GM19025 (cell line): ENCODE measurements around the gene EXOC1.

Experiments used
- ATAC-seq: cut with Tn5 transposase; IDR thresholded peaks from one replicate; pipeline ENCODE4 v1.9.1; 2021; ENCODE audit warnings: mild to moderate bottlenecking, low read depth, moderate library complexity; ENCODE audit not compliant: unreplicated experiment

EXOC1 gene

GRCh38 chr4:55851885-55852284 lies 1.6 kb upstream of the EXOC1 start:
- no peak for ATAC-seq

DNA sequence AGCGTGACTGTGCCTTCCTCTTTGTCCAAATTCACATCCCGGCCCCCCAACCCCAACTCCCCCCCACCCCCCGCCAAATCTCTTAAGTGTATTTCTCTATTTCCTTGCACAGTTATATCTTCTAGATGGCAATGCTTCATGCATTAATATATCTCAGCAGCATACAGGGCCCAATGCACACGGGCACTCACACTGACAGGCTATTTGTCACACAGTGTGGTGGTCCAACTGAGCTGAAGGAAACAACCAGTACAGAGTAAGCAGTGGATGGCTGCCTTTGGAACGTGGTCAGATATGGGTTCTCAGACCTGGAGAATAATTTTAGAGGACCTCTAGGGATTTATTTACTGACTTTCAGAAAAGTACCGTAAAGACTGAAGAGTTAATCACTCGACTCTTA lies 681 bp downstream of the EXOC1 start:
- ATAC-seq, result no peak

DNA sequence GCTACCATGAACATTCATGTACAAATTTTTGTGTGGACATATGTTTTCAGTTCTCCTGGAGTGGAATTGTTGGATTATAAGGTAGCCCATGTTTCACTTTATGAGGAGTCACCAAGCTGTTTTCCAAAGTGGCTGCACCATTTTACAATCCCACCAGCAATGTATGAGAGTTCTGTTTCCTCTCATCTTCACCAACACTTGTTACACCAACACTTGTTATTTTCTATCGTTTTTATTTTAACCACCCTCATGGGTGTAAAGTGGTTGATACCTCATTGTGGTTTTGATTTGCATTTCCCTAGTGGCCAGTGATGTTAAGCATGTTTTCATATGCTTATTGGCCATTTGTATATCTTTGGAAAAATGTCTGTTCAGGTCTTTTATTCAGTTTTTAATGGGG lies 4.1 kb downstream of the EXOC1 start:
- ATAC-seq, result no peak

GRCh38 chr4:55859711-55860110 lies 6.3 kb downstream of the EXOC1 start:
- no peak for ATAC-seq

GRCh38 chr4:55864577-55865223 lies 11.3 kb downstream of the EXOC1 start:
- ATAC-seq, result no peak

- ATAC-seq, result no peak
These were observed 11.9 kb downstream of the EXOC1 start for GRCh38 chr4:55865228-55865806.

GRCh38 chr4:55866290-55866907 lies 13.0 kb downstream of the EXOC1 start:
- ATAC-seq, result peak; percentile 65

- ATAC-seq, result peak; percentile 75
These were observed 13.6 kb downstream of the EXOC1 start for GRCh38 chr4:55866973-55867574.

DNA sequence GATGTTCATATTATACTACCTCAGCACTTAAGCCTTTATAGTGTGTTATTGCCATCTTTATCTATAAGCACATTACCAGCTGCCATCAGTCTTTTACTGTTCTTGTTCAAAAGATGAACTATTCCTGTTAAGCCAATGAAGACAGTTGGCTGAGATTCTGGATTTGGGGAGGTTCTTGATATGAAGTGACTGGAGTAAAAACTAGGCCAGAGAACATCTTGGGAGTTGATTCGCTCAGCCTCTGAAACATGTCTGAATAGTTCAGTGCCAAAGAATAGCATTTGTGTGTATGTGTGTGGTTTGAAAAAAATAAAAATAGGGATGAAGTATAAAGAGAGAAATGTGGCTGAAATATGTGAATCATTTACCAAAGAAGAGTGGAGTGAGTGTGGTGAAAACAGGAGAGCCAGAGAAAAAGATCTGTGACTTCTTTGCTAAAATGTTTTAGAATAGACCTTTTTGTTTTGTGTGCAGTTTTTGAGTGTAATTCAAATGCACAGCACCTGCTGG lies 15.2 kb downstream of the EXOC1 start:
- no peak for ATAC-seq

GRCh38 chr4:55871299-55871800 lies 17.9 kb downstream of the EXOC1 start:
- ATAC-seq, result no peak

DNA sequence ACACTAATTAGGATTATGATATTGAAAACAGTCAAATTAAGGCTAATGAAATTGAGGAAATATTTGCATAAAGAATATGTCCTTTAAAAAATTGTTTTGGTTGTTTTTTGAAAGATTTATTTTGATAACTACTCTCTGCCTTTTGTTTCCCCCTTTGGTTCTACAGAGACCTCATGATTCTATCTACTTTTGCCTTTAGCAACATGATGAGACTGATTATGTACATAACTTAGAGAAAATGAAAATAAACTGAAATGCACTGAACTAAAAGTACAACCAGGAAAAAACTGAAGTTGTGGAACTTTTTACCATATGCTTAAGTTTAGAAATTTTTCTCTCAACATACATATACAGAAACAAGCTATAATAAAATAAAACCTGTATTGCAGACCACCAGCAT lies 21.4 kb downstream of the EXOC1 start:
- ATAC-seq, result no peak

DNA sequence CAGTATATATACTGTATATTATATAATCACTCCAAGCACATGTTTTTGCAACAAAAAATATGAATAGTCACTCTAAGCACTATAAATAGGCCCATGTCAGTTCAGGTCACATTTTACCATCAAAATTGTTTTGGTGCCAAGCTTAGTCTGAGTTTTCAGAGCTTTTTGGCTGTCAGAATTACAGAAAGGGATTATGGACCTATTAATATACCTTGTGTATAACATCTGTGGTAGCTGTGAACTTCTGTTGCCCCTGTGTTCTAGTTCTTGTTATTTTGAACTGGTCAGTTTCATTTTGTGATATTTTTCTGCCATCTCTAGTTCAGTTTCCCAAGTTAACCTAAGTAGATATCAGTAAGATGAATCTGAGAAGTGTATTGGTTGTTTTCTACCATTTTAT lies 22.9 kb downstream of the EXOC1 start:
- ATAC-seq, result no peak

DNA sequence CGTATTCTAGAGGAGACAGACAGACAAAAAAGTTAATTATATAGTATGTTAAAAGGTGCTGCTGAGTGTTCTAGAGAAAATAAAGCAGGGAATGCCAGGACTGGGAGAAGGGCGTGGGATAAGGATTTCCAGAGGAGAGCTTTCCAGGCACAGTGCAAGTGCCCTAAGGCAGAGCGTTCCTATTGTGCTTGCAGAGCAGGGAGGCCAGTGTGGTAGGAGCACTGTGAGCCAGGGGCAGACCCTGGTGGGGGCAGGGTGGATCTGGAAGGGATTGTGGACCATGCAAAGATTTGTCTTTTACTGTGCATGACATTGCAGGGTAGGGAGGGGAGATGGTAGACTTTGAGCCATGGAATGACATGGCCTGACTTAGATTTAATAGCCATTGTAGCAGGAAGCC lies 25.8 kb downstream of the EXOC1 start:
- no peak for ATAC-seq

DNA sequence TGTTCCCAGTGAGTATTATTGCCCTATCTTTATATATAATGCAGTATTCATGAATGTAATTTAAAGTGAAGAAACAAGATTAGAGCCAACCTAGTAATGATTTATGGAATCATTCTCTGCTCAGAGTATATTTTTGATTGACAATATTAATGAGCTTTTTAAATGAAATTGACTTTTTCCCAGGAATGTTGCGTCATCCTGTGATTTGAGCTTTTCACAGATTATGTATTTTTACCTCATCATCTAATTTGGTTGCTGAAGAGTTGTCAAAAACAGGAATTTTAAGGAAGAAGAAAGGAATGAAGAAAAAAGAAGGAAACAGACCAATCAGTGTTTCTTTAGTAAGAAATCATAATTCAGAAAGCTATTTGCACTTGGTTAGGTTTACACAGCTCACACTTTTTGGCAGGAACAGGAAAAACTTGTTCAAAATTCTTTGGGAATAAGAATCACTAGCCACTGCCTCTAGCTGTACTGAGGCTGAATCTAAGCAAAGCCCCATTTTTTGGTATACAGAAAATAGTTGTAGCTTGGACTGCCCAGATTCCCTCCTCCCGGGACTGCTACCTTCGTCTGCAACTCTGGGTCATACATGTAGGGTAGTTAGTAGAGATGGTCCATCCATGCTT lies 27.3 kb downstream of the EXOC1 start:
- ATAC-seq, result no peak

DNA sequence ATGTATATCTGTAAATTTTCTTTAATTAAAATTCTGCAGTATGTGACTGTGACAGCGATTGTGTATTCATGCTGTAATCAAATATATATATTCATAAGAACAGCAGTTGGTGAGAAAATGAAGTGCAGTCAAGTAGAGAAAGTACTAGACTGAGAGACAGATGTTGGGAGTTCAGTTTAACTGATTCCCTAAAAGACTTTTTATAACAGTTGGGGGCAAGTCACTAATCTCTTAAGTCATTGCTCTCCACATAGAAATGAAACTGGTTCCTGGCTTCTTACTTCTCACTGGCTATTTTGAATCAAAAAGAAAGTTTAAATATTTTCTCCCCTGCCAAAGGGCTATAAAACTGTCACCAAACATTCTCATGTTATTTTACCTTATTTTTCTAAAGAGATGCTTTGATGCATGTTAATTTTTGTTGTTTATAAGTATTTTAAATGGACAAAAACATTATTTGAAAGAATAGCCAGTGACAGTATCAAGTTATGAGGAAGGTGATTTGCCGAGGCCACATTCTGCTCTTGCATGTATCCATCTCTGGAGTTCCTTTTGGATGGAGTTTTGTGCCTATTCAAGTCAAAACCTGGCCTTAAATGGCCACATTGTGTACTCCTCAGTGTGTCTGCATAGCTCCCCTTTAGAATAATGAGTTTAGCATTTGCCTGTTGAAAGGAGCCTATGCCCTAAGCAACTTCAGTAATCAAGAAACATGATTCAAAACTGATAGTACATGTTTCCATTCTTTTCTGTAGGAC lies 30.8 kb downstream of the EXOC1 start:
- ATAC-seq, result no peak

- ATAC-seq, result no peak
These were observed 31.4 kb downstream of the EXOC1 start for GRCh38 chr4:55884851-55885219.

DNA sequence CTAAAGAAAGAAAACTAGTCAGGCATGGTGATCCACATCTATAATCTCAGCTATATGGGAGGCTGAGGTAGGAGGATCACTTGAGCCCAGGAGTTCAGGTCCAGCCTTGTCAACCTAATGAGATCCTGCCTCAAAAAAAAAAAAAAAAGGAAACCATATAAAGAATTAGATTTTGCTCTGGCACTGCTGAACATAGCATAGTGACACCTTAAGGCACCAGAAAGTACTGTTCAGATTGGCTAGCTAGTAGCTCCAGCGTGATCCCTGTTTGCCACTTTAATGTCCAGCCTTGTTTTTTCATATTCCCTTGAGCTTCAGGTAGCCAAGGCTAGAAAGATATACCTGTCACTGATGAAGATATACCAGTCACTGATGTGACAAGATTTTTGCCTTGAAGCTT lies 34.1 kb downstream of the EXOC1 start:
- ATAC-seq, result no peak

- no peak for ATAC-seq
These were observed 38.7 kb downstream of the EXOC1 start for GRCh38 chr4:55892156-55892555.

GRCh38 chr4:55896622-55897021 lies 43.2 kb downstream of the EXOC1 start:
- no peak for ATAC-seq

- no peak for ATAC-seq
These were observed 49.2 kb downstream of the EXOC1 start for GRCh38 chr4:55902677-55903076.
